ENCODE results near the gene DNAJC16. TPM values are rescaled to one million over a fixed set of nuclear protein-coding genes. Genes with fewer than 3 reads are reported as not detected.
A peak's percentile ranks its signal among the peaks of the same experiment; 100 is the strongest.

Gene DNAJC16
- total and polyA plus RNA-seq, 7 donors: 1.2 to 20.5 (median 11.4) TPM

DNA sequence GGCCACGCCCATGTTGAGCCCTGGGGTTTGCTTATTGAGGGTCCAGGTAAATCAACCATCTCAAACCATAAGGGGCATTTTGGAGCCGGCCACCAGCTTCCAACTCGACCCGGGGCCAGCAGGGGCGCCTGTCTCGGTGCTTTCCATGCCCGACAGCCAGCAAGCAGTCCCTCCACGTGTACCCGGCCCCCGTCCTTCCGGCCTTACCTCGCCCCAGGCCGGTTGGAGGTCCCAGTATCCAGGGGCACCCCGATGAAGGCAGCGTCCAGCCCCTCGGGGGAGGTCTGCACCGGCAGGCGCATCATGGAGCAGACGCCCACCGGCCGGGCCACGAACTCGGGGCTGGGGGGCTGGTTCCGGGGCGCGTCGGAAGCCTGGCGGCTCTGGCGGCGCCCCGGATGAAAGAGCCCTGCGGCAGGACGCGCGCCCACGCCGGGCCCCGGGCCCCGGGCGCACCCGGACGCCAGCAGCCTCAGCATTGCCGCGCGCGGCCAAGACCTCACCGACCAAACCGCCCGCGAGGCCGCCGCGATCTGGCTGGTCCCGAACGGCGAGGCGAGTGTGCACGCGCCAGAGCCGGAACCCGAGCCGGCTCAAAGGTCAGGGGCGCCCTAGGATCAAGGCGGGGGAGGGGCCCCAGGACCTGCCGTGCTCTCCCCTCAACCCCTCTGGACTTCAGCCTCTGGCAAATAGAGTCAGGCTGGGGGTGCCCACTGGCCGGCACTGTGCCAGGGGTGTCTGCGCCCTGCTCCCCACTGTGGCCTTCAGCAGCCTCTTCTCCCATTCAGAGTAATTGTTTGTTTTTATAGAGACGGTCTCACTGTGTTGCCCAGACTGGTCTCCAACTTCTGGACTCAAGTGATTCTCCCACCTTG, 58.1 kb downstream of the DNAJC16 start, which contains the start of gene AGMAT:
Gene AGMAT (minus strand): TSS at position 563 of the 875 bp plus-strand sequence. CDS start 84 bp downstream, at position 479.
- 0 to 2% methylated on average over 68 of the region's 68 CpGs for WGBS, 2 donors
- Histone ChIP-seq H3K9me3 (no peaks in the 10 kb centered on the region), H3K4me1 (peaks cover 0 to 14% (median 10%) of the 10 kb centered on the region in 4 donors), H3K27ac (no peak within 1 kb of the TSS), H3K36me3 (no peaks in the 10 kb centered on the region), H3K4me3 (peak within 1 kb of the TSS; percentile 1 to 58 (median 46)), H3K27me3 (peaks cover 0 to 10% (median 0%) of the 10 kb centered on the region in 3 donors)
- intact Hi-C loops (cut with DNase I): no loop called here
- DNase-seq: no peak
- TF ChIP-seq POLR2A (IDR thresholded peaks at IDR 0.05) (no peak), POLR2AphosphoS5 (IDR thresholded peaks at IDR 0.05) (no peak)
- TF ChIP-seq, protein P1, sequence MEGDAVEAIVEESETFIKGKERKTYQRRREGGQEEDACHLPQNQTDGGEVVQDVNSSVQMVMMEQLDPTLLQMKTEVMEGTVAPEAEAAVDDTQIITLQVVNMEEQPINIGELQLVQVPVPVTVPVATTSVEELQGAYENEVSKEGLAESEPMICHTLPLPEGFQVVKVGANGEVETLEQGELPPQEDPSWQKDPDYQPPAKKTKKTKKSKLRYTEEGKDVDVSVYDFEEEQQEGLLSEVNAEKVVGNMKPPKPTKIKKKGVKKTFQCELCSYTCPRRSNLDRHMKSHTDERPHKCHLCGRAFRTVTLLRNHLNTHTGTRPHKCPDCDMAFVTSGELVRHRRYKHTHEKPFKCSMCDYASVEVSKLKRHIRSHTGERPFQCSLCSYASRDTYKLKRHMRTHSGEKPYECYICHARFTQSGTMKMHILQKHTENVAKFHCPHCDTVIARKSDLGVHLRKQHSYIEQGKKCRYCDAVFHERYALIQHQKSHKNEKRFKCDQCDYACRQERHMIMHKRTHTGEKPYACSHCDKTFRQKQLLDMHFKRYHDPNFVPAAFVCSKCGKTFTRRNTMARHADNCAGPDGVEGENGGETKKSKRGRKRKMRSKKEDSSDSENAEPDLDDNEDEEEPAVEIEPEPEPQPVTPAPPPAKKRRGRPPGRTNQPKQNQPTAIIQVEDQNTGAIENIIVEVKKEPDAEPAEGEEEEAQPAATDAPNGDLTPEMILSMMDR (IDR thresholded peaks at IDR 0.05): peak in 2 of 4 experiments; percentile 21

- no peaks in the 10 kb centered on the region for H3K4me1 ChIP-seq
- no peak overlapping the region for H3K4me3 ChIP-seq
- H3K27ac ChIP-seq: no peak overlapping the region
- intact Hi-C loops (cut with DNase I): no loop called here
- 86 to 90% methylated on average over 5 of the region's 5 CpGs for WGBS, 2 donors
- H3K27me3 ChIP-seq: no peaks in the 10 kb centered on the region
- H3K36me3 ChIP-seq: no peaks in the 10 kb centered on the region
- DNase-seq: no peak
- no peaks in the 10 kb centered on the region for H3K9me3 ChIP-seq
- no peak for TF ChIP-seq POLR2AphosphoS5 (IDR thresholded peaks at IDR 0.05)
- TF ChIP-seq, protein P1 (IDR thresholded peaks at IDR 0.05): no peak
- no peak for TF ChIP-seq EP300 (IDR thresholded peaks at IDR 0.05)
- TF ChIP-seq POLR2A (IDR thresholded peaks at IDR 0.05): no peak
Observed at GRCh38 chr1:15592285-15592684, 65.6 kb downstream of the DNAJC16 start.

DNA sequence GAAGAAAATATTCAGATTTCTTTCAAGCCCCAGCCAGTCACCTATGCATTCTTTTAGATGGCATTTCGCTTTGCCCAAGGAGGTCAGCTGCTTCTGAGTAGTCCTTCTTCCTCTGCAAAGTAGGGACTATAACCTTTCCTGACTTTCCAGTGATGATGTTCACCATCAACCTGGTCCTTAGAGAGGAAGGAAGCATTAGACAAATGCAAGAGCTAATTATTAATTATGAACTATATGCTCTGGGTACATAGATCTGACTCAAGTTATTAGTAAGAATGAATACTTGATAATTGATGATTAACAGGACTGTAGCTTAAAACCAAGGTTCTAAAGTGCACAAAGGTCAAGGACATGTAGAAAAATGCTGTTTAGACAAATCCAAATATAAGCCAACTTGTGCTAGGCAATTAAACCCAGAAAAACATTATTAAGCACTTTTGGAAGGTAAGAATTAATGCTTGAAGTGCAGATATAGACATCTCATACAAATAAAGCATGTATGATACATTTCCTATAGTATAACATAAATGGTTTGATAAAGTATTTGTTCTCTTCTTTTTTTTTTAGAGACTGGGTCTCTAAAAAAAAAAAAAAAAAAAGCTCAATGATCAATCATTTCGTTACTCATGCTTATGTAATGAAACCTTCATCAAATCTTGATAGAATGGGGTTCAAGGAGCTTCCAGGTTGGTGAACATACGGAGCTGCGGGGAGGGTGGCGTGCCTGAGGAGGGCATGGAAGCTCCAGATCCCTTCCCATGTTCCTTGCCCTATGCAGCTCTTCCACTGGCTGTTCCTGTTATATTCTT, 69.4 kb downstream of the DNAJC16 start:
- H3K4me1 ChIP-seq: no peaks in the 10 kb centered on the region
- no peaks in the 10 kb centered on the region for H3K9me3 ChIP-seq
- no peak overlapping the region for H3K27ac ChIP-seq
- H3K36me3 ChIP-seq: no peaks in the 10 kb centered on the region
- DNase-seq: no peak
- no peaks in the 10 kb centered on the region for H3K27me3 ChIP-seq
- no peak overlapping the region for H3K4me3 ChIP-seq
- 85 to 94% methylated on average over 5 of the region's 5 CpGs for WGBS, 2 donors
- intact Hi-C loops (cut with DNase I): loop anchor here (5.0 kb wide), 1 partner anchor 146 kb away; the partner anchor contains the start of gene TMEM82
- no peak for TF ChIP-seq POLR2AphosphoS5 (IDR thresholded peaks at IDR 0.05)
- TF ChIP-seq EP300 (IDR thresholded peaks at IDR 0.05): no peak
- no peak for TF ChIP-seq POLR2A (IDR thresholded peaks at IDR 0.05)
- TF ChIP-seq, protein P1 (IDR thresholded peaks at IDR 0.05): no peak

DNA sequence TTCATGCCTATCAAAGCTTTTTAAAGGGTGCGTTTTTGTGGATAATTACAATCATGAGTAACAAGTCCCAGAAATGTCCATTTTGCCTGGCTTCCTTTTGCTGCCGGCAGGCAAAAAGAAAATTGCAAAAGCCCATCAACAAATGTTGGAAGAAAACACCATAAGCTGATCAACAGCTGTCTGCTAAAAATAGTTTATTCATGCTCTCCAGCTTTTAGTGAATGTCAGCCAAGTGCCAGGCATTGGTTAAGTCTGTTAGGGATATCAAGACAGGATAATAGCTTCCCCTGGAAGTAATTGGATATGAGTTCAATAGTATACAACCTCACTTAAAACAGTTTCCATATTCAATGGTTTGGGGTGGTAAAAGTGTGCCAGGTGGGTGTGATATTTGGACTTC, 71.8 kb downstream of the DNAJC16 start:
- intact Hi-C loops (cut with DNase I): loop anchor here (5.0 kb wide), 1 partner anchor 144 kb away; the partner anchor contains the start of gene TMEM82
- WGBS, 2 donors: 79 to 85% methylated on average over 2 of the region's 2 CpGs

More for the DNA sequence above, 71.8 kb downstream of the DNAJC16 start:
- Histone ChIP-seq H3K36me3 (no peaks in the 10 kb centered on the region), H3K27me3 (no peaks in the 10 kb centered on the region), H3K27ac (no peak overlapping the region), H3K4me3 (no peak overlapping the region), H3K9me3 (no peaks in the 10 kb centered on the region), H3K4me1 (peaks cover 0 to 15% (median 14%) of the 10 kb centered on the region in 4 donors)
- TF ChIP-seq EP300 (IDR thresholded peaks at IDR 0.05) (no peak), POLR2A (IDR thresholded peaks at IDR 0.05) (no peak), POLR2AphosphoS5 (IDR thresholded peaks at IDR 0.05) (no peak)
- TF ChIP-seq, protein P1 (IDR thresholded peaks at IDR 0.05): no peak
- no peak for DNase-seq

All from sigmoid colon (tissue), 7 donors.